Fibroblast of skin of right quadriceps (primary cell): Measurements from ENCODE around the gene S1PR5.
A peak's percentile ranks its signal among the peaks of the same experiment; 100 is the strongest.
"Not testable (repeated sequence)": the region's sequence is repeated elsewhere in the genome, so short reads cannot be mapped to it uniquely, and the experiment has no call there.

Source experiments
- DNase-seq: peaks from one replicate; pipeline ENCODE4 v3.0.0-alpha.2; 2013

The S1PR5 gene

DNA sequence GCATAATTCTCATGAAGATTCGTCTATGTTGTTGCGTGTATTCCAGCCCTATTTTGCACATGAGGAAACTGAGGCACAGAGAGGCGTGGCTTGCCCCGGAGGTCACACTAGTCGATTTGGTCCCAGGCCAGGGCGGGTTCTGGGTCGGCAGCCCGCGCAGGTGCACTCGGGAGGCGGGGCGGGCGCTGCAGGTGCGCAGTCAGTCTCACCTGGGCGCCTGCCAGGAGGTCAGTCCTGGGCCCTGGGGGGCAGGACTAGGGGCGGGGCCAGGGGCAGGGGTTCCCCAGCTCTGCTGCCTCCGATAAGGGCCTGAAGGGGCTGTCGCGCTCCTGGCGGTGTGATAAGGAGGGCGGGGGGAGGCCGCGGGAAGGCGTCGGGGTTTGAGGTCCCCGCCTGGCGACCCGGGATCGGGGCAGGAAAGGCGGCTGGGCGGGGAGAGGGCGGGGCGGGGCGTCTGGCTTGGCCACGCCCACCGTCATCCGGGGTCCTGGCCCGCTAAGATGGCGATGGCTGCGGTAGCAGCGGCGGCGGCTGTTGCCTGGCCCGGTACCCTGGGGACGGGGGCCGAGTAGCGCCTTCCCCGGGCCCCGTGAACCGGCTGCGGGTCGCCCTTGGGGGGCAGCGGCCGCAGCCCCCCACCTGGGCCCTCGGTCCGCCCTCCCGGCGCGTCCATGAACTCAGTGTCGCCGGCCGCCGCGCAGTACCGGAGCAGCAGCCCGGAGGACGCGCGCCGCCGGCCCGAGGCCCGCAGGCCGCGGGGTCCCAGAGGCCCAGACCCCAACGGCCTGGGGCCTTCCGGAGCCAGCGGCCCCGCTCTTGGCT is 26.4 kb upstream of the S1PR5 start, which contains the start of gene ATG4D:
Gene ATG4D, plus strand, starts transcription at position 485 of the 822 bp plus-strand sequence. Its CDS starts 187 bp downstream, at position 672.
- DNase-seq: peak; percentile 60

DNA sequence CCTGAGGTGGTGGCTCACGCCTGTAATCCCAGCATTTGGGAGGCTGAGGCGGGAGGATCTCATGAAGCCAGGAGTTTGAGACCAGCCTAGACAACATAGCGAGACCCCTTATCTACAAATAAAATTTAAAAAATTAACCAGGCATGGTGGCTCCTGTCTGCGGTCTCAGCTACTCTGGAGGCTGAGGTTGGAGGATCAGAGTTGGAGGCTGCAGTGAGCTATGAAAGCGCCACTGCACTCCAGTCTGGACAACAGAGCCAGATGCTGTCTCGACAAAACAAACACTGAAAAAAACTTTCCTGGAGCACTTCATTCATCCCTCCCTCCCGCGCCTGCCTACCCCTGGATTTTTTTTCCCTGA is 25.8 kb upstream of the S1PR5 start:
- DNase-seq: no peak

DNA sequence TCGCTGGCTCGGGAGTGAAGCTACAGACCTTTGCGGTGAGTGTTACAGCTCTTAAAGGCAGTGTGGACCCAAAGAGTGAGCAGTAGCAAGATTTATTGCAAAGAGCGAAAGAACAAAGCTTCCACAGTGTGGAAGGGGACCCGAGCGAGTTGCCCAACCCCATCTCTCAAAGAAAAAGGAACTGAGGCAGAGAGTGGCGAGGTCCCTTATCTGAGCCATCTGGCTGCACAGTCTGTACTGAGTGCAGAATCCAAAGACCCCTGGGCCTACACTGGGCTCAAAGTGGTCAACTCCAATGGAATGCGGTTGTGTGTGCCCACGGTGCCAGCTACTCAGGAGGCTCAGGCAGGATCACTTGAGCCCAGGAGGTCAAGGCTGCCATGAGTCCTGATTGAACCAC is 21.8 kb upstream of the S1PR5 start:
- DNase-seq: not testable (repeated sequence)

DNA sequence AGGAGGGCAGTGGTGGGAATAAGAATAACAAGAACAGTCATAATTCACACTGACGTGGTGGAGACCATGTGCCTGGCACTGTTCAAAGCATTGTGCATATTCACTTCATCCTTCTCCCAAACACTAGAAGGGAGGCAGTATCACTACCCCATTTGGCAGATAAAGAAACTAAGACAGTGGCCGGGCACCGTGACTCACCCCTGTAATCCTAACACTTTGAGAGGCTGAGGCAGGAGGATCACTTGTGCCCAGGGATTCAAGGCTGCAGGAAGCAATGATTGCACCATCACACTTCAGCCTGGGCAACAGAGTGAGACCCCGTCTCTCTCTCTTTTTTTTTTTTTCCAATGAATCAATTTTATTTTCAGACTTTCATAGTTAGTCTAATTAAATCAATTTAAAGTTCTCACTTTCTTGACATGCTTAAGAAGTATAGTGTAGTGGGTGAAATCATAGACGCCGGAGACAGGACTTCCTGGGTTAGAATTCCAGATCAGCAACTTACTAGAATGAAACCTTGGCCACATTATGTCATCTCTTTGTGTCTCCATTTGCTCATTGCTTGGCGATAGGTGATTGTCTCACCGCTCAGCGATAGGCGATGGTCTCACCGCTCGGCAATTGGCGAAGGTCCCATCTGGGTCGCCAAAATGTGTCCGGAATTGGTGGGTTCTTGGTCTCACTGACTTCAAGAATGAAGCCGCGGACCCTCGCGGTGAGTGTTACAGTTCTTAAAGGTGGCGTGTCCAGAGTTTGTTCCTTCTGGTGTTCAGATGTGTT is 21.1 kb upstream of the S1PR5 start:
- no peak for DNase-seq

DNA sequence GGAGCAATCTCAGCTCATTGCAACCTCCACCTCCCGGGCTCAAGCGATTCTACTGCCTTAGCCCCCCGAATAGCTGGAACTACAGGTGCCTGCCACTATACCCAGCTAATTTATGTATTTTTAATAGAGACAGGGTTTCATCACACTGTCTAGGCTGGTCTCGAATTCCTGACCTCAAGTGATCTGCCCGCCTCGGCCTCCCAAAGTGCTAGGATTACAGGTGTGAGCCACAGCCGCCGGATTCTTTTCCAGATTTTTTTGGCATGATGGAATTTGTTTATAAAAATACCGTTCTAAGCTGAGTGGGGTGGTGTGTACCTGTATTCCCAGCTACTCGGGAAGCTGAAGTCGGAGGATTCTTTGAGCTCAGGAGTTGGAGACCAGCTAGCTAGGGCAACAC is 20.4 kb upstream of the S1PR5 start:
- no peak for DNase-seq

DNA sequence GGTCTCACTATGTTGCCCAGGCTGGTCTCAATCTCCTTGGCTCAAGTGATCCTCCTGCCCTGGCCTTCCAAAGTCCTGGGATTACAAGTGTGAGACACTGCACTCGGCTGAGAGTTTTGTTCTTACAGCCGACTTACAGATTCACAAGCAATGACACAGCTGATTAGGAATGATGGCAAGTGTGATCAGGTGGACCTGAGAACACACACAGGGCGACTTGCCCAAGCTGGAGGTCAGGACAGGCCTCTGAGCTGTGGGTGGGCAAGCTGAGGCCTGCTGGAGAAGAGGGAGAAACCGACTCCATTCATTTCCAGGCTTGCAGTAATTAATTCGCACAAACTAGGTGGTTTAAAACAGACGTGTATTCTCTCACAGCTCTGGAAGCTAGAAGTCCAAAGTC is 18.4 kb upstream of the S1PR5 start:
- DNase-seq: no peak

DNA sequence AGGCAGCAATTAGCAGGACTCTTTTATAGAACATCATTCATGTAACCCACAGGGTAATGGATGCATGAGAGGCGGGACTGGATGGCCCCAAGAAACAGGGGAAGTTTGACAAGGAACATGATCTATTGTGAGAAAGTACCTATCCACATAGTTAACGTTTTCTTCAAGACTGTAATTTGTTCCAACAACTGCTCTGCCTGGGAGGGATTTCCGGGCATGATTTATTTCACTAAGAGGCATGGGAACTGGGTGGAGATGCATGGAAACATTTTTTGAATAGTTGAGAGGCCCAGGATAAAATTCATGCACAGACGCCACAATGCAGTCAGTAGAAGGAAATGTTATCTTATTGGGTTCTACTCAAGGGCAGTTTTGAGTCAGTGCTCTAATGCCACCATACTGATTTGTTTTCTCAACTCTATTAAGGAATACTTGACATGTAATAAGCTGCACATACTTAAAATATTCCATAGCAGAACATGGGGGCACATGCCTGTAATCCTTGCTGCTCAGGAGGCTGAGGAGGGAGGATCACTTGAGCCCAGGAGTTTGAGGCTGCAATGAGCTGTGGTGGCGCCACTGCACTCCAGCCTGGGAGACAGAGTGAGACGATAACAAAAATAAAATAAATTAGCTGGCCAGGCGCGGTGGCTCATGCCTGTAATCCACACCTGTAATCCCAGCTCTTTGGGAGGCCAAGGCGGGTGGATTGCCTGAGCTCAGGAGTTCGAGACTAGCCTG is 16.6 kb upstream of the S1PR5 start:
- DNase-seq: peak; percentile 87

DNA sequence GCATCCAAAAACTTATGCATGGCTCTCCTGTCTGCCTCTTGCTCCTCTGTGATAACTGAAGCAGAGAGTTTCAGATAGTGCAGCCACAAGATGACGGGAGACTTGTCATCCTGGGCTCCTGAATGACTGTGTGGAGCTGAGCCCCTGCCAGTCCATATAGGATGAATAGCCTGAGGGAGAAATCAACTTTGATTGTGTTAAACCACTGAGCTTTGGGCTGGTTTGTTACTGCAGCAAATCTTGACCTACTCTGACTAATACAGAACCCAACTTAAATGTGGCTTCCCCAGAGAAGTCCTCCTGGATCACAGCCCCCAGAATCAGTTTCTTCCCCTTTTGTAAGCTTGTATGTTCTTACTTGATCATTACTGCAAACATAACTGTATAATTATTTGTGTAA is 15.2 kb upstream of the S1PR5 start:
- no peak for DNase-seq

DNA sequence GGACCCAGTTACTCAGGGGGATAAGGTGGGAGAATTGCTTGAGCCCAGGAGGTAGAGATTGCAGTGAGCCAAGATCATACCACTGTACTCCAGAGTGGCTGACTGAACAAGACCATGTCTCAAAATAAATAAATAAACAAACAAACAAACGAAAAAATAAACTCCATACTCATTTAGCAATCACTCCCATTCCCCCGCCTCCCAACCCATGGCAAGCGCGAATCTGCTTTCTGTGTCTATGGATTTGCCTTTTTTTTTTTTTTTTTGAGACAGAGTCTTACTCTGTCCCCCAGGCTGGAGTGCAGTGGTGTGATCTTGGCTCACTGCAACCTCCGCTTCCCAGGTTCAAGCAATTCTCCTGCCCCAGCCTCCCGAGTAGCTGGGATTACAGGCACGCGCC is 9.6 kb upstream of the S1PR5 start:
- DNase-seq: not testable (repeated sequence)

DNA sequence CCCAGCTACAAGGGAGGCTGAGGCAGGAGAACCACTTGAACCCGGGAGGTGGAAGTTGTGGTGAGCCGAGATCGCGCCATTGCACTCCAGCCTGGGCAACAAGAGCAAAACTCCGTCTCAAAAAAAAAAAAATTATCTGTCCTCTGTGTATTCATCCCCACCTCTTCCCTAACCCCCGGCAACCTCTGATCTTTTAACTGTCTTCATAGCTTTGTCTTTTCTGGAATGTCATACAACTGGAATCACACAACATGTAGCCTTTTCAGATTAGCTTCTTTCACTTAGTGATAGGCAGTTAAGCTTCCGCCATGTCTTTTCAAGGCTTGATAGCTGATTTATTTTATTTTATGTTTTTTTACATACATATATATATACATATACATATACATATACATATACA is 8.4 kb upstream of the S1PR5 start:
- DNase-seq: no peak

DNA sequence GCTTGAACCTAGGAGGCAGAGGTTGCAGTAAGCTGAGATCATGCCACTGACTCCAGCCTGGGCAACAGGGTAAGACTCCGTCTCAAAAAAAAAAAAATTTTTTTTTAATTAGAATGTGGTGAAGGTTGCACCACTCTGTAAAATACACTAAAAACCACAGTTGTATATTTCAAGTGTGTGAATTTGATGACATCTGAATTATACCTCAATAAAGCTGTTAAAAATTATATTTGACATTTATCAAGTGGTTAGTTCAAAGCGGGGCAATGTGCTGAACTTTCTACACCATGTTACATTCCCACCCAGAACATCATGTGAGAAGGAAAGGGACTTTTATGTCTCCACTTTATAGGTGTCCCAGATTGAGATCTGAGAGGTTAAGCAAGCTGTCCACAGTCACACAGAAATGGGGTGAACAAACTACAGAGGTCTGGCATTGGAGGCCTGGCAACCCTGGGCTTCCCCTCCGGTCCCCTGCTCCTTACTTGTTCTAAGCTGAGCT is 5.9 kb upstream of the S1PR5 start:
- no peak for DNase-seq

DNA sequence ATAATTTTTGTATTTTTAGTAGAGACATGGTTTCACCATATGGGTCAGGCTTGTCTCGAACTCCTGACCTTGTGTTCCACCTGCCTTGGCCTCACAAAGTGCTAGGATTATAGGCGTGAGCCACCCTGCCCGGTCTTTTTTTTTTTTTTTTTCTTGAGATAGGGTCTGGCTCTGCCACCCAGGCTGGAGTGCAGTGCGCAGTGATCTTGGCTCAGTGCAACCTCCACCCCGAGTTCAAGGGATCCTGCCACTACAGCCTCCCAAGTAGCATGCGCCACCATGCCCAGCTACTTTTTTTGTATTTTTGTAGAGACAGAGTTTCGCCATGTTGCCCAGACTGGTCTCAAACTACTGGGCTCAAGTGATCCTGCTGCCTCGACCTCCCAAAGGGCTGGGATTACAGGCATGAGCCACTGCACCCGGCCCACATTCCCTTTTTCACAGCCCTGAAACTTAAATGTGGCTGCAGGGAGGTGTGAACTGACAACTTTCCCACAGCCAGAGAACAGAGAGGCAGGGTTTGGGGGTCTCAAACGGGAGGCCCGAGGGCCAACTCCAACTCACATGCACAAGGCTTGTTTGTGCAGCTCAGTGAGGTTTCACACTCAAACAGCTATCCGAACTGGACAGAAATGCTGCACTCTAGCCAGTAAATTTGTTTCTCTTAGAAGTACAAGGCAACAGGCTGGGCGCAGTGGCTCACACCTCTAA is 4.4 kb upstream of the S1PR5 start:
- no peak for DNase-seq

DNA sequence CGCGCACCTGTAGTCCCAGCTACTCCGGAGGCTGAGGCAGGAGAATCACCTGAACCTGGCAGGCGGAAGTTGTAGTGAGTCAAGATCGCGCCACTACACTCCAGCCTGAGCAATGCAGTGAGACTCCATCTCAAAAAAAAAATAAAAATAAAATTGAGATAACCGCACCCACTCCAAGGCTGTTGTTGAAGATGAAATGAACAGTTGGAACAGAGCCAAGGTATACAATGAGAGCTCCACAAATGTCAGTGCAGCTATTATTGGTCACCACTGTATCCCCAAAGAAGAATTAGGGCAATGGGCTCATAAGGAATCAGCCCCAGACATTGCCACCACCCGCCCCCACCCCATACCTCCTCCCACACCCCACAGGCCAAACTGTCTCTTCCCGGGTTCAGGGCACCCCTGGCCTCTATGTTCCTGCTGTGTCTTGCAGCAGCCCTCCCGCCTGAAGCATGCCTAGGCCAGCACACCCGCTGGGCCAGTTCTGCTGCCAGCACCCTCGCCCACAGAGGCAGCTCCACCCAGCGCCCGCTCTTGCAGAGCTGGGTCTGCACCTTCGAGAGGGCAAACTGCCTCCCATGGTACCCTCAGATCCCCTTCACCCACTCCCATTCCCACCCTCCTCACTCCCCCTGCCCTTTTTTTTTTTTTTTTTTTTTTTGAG is 3.5 kb upstream of the S1PR5 start:
- no peak for DNase-seq

DNA sequence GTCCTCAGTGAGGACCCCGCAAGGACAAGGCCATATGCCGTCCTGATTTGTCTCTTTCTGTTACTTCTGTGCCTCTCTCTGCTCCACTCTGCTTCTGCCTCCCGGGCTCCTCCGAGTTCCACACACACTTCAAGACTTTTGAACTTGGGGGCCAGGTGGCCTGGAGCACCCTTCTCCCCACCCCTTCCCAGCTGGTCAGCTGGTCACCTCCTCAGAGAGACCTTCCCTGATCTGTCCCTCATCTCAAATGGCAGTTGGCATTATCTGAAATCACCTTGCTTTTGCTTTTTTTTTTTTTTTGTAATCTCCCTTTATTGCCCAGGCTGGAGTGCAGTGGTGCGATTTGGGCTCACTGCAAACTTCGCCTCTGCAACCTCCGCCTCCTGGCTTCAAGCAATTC is 2.2 kb upstream of the S1PR5 start:
- DNase-seq: no peak

DNA sequence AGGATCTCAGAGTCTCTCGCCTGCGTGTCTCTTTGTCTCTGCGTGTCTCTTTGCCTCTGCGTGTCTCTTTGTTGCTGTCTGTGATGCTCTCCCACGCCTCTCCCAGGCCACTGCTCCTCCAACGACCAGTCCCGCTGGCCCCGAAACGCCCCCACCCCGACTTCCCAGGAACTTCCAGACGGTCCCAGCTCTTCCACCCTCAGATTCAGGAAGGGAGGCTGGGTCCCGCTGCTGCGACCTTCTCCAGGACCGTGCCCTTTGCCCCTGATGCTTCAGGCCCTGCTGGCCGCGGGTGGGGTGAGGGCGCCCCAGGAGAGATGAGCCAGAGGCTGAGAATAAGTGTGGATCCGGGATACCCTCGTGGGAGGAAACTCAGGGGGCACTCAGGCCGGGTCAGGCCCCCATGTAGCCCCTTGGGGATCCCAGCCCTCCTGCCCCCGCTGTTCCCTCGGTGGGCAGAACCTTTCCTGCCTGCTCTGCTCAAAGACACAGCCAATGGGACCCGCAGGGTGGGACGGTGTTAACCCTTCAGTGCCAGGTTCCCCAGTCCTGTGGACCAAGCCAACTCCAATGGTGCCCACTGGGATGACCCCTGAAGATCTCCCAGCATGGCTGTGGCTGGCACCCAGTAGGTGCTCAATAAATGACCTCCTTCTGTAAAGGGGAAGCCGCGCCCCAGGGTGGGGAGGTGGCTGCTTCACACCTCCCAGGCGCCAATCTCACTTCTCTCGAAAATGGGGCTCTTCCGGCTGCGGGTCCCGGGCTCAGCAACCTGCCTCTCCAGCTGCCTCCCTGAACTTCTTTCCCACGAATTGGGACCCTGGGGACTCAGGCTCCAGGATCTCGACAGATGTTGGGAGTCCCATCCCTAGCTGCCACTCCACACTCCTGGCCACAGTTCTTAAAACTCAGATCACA is 1.5 kb upstream of the S1PR5 start:
- DNase-seq: no peak

DNA sequence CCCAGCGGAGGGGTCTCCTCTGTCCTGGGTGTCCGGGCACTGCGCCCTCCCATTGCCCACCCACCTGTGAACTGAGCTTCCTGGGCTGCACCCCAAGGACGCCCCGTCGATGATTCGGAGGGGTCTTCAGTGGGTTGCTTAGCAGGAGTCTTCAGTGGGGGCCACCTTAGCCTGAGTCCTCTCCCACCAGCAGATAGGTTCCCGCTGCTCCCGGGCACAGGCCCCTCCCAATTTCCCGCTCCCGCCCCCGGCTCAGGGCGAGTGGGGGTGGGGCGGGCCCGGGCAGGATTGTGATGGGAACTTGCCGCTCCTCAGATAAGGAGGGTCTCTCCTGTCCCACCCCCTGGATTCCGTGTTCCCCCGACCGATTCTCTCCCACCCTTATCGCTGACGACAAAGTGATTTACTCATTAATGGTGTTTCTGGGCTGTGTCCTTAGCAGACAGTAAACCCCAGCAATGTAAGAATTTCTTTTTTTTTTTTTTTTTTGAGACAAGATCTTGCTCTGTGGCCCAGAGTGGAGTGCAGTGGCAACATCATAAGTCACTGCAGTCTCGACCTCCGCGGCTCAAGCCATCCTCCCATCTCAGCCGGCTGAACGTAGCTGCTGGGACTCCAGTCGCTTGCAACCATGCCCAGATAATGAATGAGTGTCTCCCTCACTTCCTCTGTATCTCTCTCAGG is 655 bp upstream of the S1PR5 start:
- no peak for DNase-seq

DNA sequence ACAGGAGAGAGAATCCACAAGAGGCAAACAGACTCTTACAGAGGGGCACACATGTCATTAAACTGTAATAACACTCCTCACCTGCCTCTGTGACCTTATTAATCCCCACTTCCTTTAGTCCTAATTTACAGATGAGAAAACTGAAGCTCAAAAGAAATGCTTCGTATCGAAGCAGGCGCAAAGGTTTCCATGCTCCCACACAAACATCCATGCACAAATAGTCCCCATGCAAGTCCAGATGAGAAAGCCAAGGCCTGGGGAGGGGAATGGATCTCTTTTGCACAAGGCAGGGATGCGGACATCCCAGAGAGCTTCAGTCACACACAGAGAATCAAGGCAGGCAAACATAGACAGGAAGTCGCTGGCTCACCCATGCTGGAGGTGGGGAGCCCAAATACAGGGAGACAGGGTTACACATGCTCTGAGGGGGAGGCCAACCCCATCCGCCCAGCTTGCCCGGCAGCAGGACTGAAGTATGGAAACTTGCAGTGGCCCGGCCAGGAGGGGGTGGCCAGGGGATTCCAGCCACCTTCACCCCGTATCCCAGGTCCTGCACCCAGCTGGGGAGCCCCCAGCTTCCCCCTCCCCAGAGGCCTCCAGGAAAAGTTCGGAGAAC is 468 bp downstream of the S1PR5 start:
- no peak for DNase-seq

DNA sequence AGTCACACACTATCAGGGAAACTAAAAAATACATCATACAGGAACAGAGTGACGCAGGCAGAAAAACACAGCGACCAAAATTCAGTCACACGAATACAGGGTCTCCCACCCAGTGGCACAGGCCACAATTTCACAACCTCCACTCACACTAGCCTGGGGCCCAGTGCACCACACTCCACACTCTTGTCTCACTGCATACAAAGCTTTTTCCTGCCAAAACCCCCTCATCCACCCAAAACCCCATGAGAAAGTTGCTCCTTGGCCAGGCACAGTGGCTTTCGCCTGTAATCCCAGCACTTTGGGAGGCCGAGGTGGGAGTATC is 1.2 kb downstream of the S1PR5 start:
- DNase-seq: no peak

DNA sequence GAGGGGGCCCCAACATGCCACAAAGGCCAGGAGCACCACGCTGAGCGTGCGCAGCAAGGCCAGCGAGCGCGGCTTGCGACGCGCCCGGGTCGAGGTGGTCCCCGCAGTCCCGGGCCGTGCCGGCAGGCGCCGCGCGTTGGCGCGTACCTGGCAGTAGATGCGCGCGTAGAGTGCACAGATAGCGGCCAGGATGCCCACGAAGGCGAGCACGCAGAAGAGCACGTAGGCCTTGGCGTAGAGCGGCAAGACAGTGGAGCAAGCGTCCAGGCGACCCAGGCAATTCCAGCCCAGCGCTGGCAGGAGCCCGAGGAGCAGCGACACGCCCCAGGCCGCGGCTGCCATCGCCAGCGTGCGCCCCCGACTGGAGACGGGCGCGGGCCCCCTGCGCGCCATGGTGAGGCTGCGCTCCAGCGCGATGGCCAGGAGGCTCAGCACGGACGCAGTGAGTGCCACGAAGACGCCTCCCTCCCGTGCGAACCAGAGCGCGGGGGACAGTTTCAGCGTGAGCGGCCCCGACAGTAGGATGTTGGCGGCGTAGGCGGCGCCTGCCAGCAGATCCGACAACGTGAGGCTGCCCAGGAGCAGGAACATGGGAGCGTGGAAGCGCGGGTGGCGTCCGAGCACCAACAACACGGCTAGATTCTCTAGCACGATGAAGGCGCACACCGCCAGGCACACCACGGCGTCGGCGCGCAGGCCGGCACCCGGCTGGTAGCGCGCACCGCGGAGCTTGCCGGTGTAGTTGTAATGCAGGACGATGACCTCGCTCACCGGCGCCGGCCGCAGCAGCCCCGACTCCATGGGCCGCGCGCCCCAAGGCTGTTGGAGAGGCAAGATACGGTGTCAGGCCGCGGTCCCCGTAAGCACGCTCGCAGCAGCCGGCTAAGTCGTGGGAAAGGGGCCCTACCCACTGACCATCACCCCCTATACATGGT is 2.8 kb downstream of the S1PR5 start:
- no peak for DNase-seq
